GM12872 (cell line): ENCODE results near the gene VSNL1.

Source experiments
- TF ChIP-seq, protein P1 (sequence below): IDR thresholded peaks from 3 replicates; pipeline ENCODE4 v1.5.1; 2011; ENCODE audit warnings: low read depth, mild to moderate bottlenecking, low read length, moderate library complexity; ENCODE audit not compliant: insufficient read depth

VSNL1 gene

DNA sequence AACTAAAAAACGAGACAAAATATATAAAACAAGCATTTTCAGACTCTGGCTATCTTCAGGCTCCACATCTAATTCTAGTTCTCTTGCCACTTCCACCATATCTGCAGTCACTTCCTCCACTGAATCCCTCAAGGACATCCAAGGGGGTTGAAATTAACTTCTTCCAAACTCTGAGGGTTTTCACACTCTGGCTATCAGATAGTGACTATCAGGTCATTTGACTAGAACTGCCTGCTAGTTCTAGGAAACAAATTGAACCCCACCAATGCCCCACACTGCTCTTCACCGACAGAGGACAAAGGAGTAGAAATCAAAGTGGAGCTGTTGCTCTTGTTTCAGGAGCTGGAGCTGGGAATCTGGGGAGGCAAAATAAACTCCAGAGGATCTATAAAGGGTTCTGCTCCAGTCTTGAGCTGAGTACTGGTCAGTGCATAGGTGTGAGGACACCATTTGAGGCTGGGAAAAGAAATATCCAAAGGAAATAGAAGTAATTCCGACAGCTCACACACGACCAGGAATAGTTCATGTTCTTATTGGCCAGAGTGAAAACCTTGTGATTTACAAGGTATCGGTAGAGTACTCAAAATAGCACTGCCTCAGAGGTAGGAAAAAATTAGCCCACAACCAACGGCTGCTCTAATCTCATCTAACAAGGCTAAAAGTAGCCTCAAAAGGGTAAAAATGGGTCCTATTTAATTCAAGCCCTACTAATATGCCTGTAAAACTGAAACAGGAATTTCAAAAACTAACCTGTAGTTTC lies 141.8 kb downstream of the VSNL1 start:
- TF ChIP-seq, protein P1, sequence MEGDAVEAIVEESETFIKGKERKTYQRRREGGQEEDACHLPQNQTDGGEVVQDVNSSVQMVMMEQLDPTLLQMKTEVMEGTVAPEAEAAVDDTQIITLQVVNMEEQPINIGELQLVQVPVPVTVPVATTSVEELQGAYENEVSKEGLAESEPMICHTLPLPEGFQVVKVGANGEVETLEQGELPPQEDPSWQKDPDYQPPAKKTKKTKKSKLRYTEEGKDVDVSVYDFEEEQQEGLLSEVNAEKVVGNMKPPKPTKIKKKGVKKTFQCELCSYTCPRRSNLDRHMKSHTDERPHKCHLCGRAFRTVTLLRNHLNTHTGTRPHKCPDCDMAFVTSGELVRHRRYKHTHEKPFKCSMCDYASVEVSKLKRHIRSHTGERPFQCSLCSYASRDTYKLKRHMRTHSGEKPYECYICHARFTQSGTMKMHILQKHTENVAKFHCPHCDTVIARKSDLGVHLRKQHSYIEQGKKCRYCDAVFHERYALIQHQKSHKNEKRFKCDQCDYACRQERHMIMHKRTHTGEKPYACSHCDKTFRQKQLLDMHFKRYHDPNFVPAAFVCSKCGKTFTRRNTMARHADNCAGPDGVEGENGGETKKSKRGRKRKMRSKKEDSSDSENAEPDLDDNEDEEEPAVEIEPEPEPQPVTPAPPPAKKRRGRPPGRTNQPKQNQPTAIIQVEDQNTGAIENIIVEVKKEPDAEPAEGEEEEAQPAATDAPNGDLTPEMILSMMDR, result no peak

DNA sequence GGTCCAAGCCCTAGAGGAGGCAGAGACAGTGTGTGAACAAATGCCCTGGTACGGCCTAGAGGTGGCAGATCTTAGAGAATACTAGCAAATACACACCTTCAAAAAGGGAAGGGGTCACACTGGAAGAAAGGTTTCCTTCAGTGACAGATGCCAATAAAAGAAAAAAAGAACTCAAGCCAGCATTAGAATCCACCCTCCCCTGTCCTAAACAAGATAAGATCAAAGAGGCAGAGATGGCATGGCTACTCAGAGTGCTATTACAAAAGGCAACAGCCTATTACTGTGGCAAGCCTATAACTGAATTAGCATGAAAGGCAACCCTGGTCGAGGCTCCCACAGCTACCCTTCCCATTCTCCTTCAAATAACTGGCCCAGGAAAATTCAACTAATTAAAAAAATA lies 143.5 kb downstream of the VSNL1 start:
- TF ChIP-seq, protein P1, result no peak

DNA sequence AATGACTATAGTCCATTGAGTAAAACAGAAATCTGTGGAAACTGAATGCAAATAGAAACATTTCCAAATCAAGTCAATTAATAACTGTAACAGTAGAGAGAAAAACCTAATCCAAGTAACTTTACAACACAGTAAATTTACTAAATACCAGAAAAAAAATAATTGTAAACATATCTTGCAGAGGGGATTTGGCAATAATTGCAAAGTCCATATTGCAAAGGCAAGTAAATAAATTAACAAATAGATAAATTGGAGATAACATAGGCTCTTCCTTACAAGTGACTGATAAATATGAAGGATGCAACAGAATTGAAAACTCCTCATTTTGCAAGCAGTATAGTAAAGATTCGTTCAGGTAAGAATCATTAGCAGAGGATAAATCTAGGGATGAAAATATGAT lies 148.1 kb downstream of the VSNL1 start:
- TF ChIP-seq, protein P1, result no peak

DNA sequence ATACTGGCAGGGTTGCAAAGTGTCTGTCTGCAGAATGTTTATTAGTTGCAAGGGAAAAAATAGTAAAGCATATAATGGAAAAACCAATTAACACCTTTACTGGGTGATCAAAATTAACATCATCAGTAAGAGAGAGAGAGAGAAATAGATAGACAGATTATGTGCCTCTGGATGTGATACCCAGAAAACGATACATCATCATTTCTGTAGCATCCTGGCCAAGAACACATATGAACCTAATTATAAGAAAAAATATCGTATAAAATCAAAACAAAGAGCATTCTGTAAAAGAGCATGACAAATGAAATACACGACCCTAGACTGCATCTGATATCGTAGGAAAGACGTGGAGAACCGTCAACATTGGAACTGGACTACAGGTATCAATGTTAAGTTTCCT lies 148.5 kb downstream of the VSNL1 start:
- TF ChIP-seq, protein P1, result no peak

DNA sequence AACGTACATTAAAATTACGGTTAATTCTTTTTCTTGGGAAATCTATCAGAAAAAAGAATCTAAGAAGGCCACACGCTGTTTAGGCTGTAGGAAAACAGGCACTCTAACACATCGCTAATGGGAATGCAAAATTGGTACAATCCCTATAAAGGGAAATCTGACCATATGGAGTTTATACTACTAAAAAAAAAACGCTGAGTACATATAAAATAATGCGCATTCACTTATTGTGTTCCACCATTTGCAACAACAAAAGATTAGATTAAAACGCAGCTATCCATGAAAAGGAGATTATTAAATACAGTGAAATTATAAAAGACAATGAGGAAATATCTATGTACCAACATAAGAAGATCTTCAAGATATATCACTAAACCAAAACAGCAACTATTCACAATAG lies 150.3 kb downstream of the VSNL1 start:
- TF ChIP-seq, protein P1, result no peak
